Head of caudate nucleus (tissue), 42 donors: Measurements from ENCODE around the gene COBLL1.

Source experiments
- DNase-seq, 42 donors: peaks; one replicate each; pipeline versions ENCODE4 v3.0.0 to v3.0.0-alpha.2; 2020 to 2021; ENCODE audit warnings: mixed read lengths in 7 of 42
- intact Hi-C: fragments of 100-400 bp; cut with DNase I; formaldehyde crosslinking; loops from one replicate; pipeline ENCODE4 v1.15.0; 2022

Gene COBLL1

DNA sequence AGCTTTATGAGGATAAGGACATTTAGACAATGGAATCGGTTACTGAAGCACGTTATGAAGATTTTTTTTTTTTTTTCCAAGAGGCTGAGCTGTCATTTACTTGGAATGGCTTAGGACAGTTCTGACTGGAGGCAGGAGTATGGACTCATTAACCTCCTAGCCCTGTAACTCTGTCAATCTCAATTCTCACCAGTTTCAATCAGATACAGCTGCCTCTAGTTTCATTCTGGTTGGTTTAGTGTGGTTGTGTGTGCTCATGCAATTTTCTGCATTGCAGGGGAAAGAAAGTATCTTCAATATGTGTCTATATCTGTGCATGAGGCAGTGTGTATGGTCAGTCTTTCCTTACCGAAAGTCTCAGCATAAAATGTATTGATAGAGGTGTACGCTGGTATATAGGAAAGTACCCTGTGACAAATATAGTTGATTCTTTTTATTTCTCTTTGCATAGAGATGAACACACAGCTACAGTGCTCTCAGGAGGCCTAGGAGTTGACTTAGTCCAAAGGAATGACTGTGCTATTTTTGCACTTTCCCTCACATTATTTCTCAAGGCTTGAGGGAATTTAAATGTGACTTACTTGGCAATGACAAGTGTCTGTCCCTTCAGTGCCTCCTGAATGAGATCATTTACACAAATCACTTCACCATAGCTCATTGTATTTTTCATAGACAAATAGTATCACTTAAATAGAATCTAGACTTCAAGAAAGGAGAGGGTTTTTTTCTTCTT, 169.8 kb downstream of the COBLL1 start:
- intact Hi-C loops: no loop called here
- DNase-seq: no peak

DNA sequence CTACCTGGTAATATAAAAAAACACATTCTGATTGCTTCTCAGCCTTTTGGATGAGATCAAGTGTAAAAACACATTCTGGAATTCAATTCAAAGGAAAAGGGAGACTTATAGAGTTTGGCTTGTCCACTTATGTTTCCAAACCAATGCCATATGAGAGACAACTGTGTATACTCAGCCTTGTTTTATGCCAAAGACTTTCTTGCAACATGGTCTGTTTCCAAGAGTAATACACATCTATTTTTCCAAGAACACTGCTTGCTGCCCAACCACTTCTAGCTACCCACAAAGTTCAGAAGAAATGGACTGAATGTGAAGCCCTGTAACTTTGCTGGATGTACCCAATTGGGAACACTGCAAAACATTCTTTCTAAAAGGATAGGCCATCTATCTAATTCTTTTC, 172.3 kb downstream of the COBLL1 start:
- DNase-seq: no peak
- intact Hi-C loops: no loop called here

DNA sequence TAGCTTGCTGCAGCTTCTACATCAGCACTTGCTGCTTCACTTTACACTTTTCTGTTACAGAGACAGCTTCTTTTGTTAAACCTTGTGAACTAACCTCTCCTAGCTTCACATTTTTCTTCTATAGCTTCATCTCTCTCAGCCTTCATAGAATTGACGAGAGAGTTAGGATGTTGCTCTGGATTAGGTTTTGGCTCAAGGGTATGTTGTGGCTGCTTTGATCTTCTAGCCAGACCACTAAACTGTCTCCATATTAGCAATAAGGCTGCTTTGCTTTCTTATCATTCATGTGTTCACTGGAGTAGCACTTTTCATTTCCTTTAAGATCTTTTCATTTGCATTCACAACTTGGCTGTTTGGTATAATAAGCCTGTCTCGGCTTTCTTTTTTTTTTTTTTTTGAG, 174.1 kb downstream of the COBLL1 start:
- intact Hi-C loops: no loop called here
- DNase-seq: no peak

DNA sequence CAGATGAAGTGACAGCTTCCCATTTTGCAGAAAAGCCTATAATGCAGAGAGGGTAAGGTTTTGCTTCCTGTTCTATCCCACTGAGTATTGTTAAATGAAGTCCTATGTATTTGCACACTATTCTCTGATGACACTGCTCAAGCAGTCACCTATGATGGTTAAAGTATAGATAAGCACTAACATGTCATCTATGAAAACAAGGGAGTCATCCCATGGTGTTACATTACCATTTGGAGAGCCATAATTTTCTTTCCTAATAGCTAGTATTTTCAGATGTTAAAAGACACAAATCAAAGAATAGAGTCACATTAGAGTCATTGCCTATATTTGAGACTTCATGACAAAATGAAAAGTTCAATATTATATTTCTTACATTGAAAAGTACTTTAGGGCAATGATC, 177.6 kb downstream of the COBLL1 start:
- no peak for DNase-seq
- intact Hi-C loops: no loop called here

DNA sequence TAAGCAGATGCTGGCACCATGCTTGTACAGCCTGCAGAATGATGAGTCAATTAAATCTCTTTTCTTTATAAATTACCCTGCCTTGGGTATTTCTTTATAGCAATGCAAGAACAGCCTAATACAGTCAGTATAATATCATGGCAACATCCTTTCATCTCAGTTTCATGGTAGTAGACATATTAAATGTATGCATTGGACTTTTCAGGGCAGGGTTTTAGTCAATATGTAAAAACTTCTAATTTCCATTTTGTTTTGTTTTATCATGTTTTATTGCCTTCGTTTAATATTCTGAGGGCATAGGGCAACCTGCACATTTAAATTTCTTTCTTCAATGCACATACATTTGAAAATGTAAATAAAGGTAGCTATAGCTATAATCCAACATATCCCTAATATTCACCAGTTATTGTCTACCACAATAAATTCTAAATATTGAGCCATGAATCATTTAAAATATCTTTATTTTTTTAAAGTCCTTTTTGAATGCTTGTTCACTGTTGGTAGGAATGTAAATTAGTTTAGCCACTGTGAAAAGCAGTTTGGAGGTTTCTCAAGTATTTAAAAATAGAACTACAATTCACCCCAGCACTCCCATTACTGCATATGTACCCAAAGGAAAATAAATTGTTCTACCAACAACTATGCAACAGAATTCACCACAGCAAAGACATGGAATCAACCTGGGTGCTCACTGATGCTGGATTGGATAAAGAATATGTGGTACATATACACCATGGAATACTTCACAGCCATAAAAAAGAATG, 178.6 kb downstream of the COBLL1 start:
- DNase-seq: no peak
- intact Hi-C loops: no loop called here

DNA sequence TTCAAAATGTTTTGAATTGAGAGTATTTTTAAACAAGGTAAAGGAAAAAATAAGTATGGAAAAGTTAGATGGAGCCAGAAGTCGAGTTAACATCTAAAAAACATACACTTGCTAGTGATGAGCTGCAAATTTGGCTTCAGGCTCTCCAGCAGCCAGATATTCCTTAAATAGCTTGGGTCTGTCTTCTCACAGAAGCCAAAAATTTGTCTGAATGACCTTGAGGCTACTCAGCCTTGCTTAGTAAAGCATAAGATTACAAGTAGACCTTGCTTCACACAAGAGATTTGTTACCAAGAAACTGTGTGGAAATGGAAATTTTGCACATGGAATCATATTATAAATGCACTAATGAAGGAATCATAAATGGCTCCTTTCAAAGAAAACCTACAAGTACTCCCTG, 179.6 kb downstream of the COBLL1 start:
- intact Hi-C loops: no loop called here
- no peak for DNase-seq

DNA sequence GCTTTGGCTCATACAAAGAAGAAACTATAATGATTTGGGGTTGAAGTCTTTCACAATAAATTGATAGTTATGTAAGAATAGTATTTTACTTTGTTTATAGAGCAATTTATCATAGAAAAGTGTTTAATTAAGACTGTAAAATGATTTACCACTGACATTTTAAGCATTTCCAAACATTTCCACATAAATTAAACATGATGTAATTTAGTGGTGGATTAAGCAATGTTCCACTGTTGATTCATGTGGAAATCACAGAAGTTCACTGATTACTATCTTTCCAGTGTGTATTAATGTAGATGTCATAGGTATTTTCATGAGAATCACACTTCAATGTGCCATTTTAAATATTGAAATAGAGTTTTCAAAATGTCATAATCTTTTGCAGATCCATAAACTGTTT, 180.3 kb downstream of the COBLL1 start:
- DNase-seq: no peak
- intact Hi-C loops: no loop called here

DNA sequence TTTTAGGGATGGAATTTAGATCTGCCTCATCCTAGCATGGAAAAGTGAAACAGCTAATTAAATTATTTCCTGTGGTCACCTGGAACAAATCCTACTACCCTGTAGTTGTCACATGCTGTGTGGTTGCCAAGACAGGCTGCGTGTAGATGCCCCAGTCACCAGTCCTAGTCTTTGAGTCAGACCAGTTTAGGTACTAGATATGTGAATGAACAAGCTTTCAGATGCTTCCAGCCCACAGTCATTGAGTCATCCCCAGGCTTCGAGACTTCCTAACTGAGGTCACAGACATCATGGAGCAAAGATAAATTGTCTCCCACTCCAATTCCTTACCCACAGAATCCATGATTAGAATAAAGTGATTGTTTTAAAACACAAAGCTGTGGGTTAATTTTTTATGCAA, 184.5 kb downstream of the COBLL1 start:
- intact Hi-C loops: no loop called here

DNA sequence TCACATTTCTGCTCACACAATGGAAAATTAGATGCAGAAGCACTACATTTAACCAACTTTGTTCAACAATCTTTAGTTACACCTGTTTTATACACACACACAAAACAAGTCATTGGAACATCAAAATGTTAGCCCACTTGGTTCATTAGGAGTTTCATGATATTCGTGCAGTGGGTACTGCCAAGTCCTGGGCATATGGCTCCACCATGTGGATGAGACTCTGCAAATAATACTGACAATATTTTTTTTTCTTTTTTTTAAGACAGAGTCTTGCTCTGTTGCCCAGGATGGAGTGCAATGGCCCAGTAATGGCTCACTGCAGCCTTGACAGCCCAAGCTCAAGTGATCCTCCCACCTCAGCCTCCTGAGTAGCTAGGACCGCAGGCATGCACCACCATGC, 185.9 kb downstream of the COBLL1 start:
- intact Hi-C loops: no loop called here

More for the DNA sequence above, 184.5 kb downstream of the COBLL1 start:
- DNase-seq: peak in 6 of 42 donors; percentile 4 to 44 (median 13)

DNA sequence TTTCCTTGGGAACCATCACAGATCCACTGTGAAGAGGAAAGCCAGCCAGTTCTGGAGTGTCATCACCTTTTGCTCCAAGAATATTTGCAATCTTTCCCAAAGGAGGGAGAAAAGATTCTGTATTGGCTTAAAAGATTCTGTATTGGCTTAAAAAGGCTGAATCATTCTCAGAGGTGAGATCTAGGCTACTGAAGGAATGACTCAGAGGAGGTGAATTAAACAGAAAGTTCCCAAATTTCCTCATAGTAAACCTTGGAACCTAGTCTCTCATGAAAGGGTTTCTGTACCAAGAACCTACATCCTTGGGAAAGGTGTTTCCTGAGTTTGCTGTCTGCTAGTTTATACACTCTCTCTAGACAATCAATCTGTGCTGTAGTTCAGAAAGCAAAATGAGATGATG, 186.3 kb downstream of the COBLL1 start:
- no peak for DNase-seq
- intact Hi-C loops: no loop called here

More for the DNA sequence above, 185.9 kb downstream of the COBLL1 start:
- DNase-seq: no peak

DNA sequence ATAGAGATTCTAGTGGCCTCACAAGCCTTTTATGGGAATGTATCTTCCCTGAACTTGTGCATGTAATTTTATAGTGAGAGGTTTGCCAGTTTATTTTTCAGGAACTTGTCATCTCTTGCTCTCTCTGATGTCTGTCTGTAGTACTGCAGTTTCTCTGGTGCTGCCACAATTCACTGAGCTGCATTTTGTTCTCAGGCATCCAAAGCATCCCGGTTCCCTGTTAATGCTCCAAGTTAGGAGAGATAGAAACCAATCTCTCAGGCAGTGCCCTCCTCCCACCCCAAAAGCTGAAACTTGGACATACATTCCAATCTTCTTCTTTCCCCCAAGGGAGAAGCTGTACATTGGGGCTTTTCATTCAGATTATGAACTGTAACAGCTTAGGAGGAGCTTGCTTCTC, 190.3 kb downstream of the COBLL1 start:
- DNase-seq: no peak
- intact Hi-C loops: no loop called here

DNA sequence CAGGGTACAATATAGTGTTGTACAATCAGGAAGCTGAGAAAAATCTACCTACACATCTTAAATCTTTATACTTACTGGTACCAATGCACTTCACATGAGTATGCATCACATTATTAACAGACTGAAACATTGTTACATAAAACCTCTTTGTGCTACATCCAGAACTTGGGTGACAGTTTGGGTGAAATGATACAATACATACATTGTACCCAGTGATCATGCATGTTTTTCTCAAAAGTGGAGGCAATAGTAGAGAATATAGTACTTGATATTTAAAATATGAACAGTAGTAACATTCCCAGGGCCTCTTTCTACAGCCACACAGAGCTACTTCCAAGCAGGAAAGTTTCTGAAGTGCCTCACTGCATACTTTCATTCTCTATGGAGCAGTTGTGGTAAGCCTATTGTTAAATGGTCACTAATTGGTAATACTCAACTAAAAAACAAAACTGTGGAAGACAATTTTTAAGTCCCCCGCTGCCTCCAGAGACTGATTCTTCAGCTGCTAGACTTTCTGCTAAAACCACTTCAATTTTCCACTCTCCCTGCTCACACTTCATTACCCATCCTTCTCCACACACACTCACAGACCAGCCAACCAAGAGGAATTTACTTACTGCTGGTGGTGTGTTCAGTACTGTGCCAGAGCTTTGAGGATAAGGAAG, 197.5 kb downstream of the COBLL1 start:
- intact Hi-C loops: no loop called here
- no peak for DNase-seq

DNA sequence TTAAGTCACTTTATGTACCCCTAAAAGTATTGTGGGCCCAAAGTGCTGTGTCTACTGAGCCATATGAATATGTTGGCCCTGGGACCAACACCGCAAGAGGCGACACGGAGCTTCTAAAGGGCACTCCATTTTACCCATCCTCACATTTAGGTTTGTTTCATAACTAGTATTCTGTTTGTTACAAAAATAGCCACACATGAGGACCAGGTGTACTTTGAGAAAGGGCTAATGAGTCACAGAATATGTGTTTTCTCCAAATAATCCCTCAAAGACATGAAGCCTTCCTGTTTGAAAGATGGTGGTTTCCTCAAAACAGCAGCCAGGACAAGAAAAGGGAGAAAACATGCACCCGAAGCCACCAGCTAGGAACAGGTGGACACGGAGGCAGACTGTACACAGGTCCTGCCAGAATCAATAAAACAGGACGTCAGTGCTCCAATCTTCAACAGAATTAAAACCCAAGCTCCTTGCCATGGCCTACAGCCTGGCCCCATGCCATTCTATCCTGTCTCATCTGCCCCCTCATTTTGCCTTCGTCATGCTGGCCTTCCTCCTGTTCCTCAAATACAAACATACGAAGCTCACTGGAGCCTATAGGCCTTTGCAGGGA, 198.6 kb downstream of the COBLL1 start:
- intact Hi-C loops: no loop called here
- no peak for DNase-seq

DNA sequence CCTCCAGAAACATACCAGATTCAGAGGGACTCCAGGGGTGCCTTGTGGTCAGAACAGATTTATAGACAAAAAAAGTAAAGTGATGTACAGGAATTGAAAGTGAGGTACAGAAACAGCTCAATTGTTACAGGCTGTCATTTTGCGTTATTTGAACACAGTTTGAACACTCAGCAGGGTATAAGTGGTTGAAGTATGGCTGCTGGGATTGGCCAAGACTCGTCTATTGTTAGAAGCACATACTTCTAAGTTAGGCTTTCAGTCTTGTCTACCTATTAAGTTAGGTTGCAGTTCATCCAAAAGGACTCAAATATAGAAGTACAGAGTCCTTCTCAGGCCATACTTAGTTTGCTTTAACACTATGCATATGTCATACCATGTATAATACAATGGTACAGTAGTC, 199.4 kb downstream of the COBLL1 start:
- intact Hi-C loops: no loop called here
- DNase-seq: no peak
